ENCODE data around the gene SLC25A47. TPM values are rescaled to one million over a fixed set of nuclear protein-coding genes. Genes with fewer than 3 reads are reported as not detected.

SLC25A47 gene
- total and polyA plus RNA-seq, 2 experiments from 2014 or later, result 1.8 TPM

GRCh38 chr14:100312877-100313400 lies 10.2 kb upstream of the SLC25A47 start:
- DNase-seq (ENCODE audit: low spot score), result no peak
- Histone ChIP-seq H3K4me3 (no peak overlapping the region), H3K27me3 (no peaks in the 10 kb centered on the region), H3K4me1 (ENCODE audit: insufficient read depth) (peaks cover 11% of the 10 kb centered on the region), H4K20me1 (ENCODE audit: insufficient read depth, poor library complexity, severe bottlenecking) (peaks cover under 1% of the 10 kb centered on the region), H3K36me3 (replicated peaks; ENCODE audit: insufficient read depth, low read depth) (no peaks in the 10 kb centered on the region), H3K79me2 (peaks cover 6% of the 10 kb centered on the region), H3K9me3 (ENCODE audit: low read depth) (no peaks in the 10 kb centered on the region), H3K9me2 (replicated peaks; ENCODE audit: insufficient read depth) (no peaks in the 10 kb centered on the region), H2AFZ (no peak overlapping the region), H3K27ac (no peak overlapping the region), H3K4me2 (no peak overlapping the region)
- WGBS (ENCODE audit: low lambda C conversion rate, missing lambda C conversion rate), result 74% methylated on average over 10 of the region's 10 CpGs
- TF ChIP-seq EZH2phosphoT487 (IDR thresholded peaks at IDR 0.05; ENCODE audit: low read depth, severe bottlenecking, unreplicated experiment) (no peak), CTCF (IDR thresholded peaks at IDR 0.05; ENCODE audit: poor library complexity) (no peak), EZH2 (IDR thresholded peaks at IDR 0.05; ENCODE audit: borderline replicate concordance) (no peak)

GRCh38 chr14:100313464-100314230 lies 9.5 kb upstream of the SLC25A47 start:
- Histone ChIP-seq H2AFZ (no peak overlapping the region), H3K4me3 (no peak overlapping the region), H3K9me3 (ENCODE audit: low read depth) (no peaks in the 10 kb centered on the region), H3K27me3 (no peaks in the 10 kb centered on the region), H3K4me1 (ENCODE audit: insufficient read depth) (peaks cover 11% of the 10 kb centered on the region), H3K79me2 (no peaks in the 10 kb centered on the region), H3K4me2 (no peak overlapping the region), H4K20me1 (ENCODE audit: insufficient read depth, poor library complexity, severe bottlenecking) (no peaks in the 10 kb centered on the region), H3K9me2 (replicated peaks; ENCODE audit: insufficient read depth) (no peaks in the 10 kb centered on the region), H3K27ac (no peak overlapping the region), H3K36me3 (replicated peaks; ENCODE audit: insufficient read depth, low read depth) (no peaks in the 10 kb centered on the region)
- 90% methylated on average over 26 of the region's 26 CpGs for WGBS (ENCODE audit: low lambda C conversion rate, missing lambda C conversion rate)
- no peak for DNase-seq (ENCODE audit: low spot score)
- TF ChIP-seq EZH2 (IDR thresholded peaks at IDR 0.05; ENCODE audit: borderline replicate concordance), result no peak
- TF ChIP-seq EZH2phosphoT487 (IDR thresholded peaks at IDR 0.05; ENCODE audit: low read depth, severe bottlenecking, unreplicated experiment), result no peak
- no peak for TF ChIP-seq CTCF (IDR thresholded peaks at IDR 0.05; ENCODE audit: poor library complexity)

- Histone ChIP-seq H3K36me3 (replicated peaks; ENCODE audit: insufficient read depth, low read depth) (no peaks in the 10 kb centered on the region), H4K20me1 (ENCODE audit: insufficient read depth, poor library complexity, severe bottlenecking) (no peaks in the 10 kb centered on the region), H3K4me3 (no peak overlapping the region), H3K79me2 (no peaks in the 10 kb centered on the region), H3K27me3 (no peaks in the 10 kb centered on the region), H3K4me2 (no peak overlapping the region), H3K9me3 (ENCODE audit: low read depth) (no peaks in the 10 kb centered on the region), H3K27ac (no peak overlapping the region), H3K4me1 (ENCODE audit: insufficient read depth) (peaks cover 11% of the 10 kb centered on the region), H2AFZ (no peak overlapping the region), H3K9me2 (replicated peaks; ENCODE audit: insufficient read depth) (no peaks in the 10 kb centered on the region)
- DNase-seq (ENCODE audit: low spot score), result no peak
- no peak for TF ChIP-seq EZH2phosphoT487 (IDR thresholded peaks at IDR 0.05; ENCODE audit: low read depth, severe bottlenecking, unreplicated experiment)
- no peak for TF ChIP-seq EZH2 (IDR thresholded peaks at IDR 0.05; ENCODE audit: borderline replicate concordance)
- no peak for TF ChIP-seq CTCF (IDR thresholded peaks at IDR 0.05; ENCODE audit: poor library complexity)
- 95% methylated on average over 6 of the region's 6 CpGs for WGBS (ENCODE audit: low lambda C conversion rate, missing lambda C conversion rate)
Measured at GRCh38 chr14:100314724-100315123, 8.4 kb upstream of the SLC25A47 start.

Data from hepatocyte (in vitro differentiated cells).